HG03196 (cell line): Measurements from ENCODE around the gene ASPG.

ENCODE experiments used
- ATAC-seq: cut with Tn5 transposase; IDR thresholded peaks from one replicate; pipeline ENCODE4 v1.9.1; 2021; ENCODE audit not compliant: unreplicated experiment

Gene ASPG

DNA sequence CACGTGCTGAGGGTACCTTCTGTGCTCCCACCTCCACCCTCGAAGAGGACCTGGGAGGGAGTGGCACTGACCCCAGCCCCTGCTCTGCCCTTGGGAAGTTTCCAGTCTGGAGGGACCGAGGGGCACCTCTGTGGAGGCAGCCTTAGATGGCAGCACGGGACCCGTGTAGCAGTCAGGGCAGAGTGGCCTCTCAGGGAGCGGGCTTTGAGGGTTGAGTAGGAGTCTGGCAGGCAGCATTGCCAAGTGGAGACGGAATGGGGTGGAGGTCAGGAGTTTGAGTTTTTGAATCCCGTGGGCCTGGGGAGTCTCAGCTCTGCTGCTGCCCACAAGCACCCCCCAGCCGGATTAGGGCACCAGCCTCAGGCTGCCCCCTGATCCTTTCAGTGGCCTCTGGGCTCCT lies 74.5 kb downstream of the ASPG start:
- no peak for ATAC-seq

DNA sequence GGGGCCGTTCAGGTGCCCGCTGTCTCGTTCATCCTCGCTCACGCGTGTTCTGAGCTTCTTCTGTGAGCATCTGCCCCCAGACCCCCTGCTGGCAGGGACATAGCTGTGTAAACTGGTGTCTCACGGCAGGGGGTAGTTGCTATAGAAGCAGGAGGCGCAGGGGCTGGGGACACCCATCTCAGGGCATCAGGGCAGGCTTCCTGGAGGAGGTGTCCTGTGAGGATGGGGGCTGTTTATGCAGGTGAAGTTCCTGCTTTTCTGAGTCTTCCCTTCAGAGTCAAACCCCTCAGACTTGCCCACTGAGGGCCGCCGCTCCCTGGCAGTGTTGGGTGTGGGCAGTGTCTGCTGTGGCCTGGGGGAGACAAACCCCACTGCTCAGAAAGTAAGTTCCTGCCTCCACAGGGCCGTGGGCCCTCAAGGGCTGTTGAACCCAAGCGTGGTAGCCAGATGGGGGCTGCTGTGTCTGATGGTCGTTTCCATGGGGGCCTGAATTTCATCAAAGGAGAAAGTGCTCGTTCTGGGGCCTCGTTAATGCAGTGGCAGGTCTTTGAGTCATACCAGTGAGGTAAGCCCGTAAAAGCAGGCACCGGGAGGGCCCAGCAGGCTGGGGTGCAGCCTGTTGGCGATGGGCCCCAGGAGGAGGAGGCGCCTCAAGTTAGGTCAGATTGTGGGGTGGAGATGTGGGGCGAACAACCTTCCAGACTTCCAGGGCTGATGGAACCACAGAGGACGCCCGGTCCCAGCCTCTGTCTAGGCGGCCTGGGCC lies 76.3 kb downstream of the ASPG start:
- no peak for ATAC-seq

DNA sequence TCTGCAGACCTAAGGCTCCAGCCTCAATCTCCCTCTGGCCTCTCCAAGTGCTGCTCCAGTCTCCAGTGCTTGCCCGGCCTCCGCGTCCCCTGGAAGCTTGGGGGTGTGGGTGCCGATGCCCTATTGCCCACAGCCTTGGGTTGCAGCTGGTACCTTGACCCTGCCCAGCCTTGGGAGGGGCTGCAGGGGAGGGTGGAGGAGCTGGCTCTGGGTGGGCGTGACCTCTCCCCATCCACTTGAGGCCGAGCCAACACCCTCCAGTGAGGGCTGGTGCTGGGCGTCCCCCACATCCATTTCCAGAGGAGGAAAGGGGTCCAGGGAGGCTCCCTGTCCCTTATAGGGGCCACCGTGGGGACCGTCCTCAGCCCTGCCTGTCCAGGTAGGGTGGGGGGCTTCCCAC lies 77.0 kb downstream of the ASPG start:
- no peak for ATAC-seq

DNA sequence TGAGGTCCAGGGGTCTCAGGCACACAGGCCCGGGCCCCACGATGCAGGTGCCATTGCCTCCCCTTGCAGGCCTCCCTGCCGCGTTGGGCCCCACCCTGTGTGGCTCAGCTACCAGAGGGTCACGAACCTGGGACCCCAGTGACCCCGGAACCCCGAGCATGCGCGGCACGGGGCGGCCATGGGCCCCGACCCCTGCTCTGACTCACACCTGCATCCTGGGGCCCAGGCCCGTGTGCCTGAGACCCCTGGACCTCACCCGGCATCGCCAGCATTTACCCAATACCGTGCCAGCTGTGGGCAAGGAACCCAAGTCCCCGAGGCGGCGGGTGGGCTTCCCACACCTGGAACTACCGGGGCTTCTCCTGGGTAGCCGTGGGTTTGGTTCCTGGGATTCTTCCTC lies 78.0 kb downstream of the ASPG start:
- no peak for ATAC-seq

DNA sequence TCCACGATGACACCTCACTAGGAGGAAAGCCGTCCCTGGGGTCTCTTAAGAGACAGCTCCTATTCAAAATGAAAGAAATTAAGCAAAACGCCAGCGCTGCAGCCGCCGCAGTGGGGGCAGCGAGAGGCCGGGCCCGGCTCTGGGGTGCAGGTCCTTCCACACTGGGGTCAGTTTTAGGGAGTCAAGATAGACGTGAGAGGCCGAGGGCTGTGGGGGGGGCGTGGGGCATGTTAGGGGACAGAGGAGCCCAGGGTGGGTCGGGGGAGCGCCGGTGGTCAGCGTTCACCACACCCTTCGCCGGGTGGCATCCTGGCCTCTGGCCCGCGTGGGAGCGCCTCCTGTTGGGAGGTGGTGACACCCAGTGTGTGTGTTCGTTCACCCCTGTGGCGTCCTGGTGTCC lies 78.5 kb downstream of the ASPG start:
- no peak for ATAC-seq

- ATAC-seq = no peak
Observed at GRCh38 chr14:104164512-104164911, 79.0 kb downstream of the ASPG start.
